PC-3 (cell line): ENCODE data around the gene FAM118B. TPM values are rescaled to one million over a fixed set of nuclear protein-coding genes. Genes with fewer than 3 reads are reported as not detected.

Experiments used
- ATAC-seq: fragments of 200-7000 bp; cut with Tn5 transposase; 2 replicates; pipeline ENCODE4 v1.9.1; 2020; ENCODE audit warnings: mild to moderate bottlenecking, moderate library complexity
- Bru-seq: library from RNA; stranded (reverse); fragments of 400-500 nt; gene quantifications from one replicate; lab custom pipeline; 2021; lab: Mats Ljungman, UMichigan
- BruChase-seq, 2 experiments: library from RNA; stranded (reverse); fragments of 400-500 nt; gene quantifications; one replicate each; lab custom pipeline; 2021; lab: Mats Ljungman, UMichigan
- BruUV-seq: library from RNA; stranded (reverse); fragments of 400-500 nt; replicated peaks from 2 replicates; lab custom pipeline; 2021; lab: Mats Ljungman, UMichigan
- CTCF ChIA-PET: fragments of 300-600 bp; sonication (Branson Sonifier 250); formaldehyde crosslinking; loops from one replicate; lab custom pipeline; 2022; ENCODE audit warnings: antibody characterized with exemption; lab: Charles Lee
- POLR2A ChIA-PET: fragments of 300-600 bp; sonication (Branson Sonifier 250); formaldehyde crosslinking; loops from one replicate; lab custom pipeline; 2022; ENCODE audit warnings: antibody characterized with exemption; ENCODE audit not compliant: unreplicated experiment; lab: Charles Lee
- DNase-seq: peaks from one replicate; pipeline ENCODE4 v3.0.0-alpha.2; 2015
- H2AFZ ChIP-seq: fragments of 300-600 bp; sonication (generic); 2 replicates; pipeline ENCODE4 v1.6.0; 2016; ENCODE audit warnings: antibody characterized with exemption, low read length
- H3F3A ChIP-seq: fragments of 300-600 bp; sonication (generic); one replicate; pipeline ENCODE4 v1.6.0; 2017; ENCODE audit warnings: antibody characterized with exemption, low read length, control low read depth, mild to moderate bottlenecking; ENCODE audit not compliant: unreplicated experiment
- H3K27ac ChIP-seq: fragments of 300-600 bp; sonication (generic); 2 replicates; pipeline ENCODE4 v1.5.1; 2016; ENCODE audit warnings: mild to moderate bottlenecking, low read length
- H3K27me3 ChIP-seq: fragments of 300-600 bp; sonication (generic); 2 replicates; pipeline ENCODE4 v1.6.1; 2016; ENCODE audit warnings: low read length, mixed read lengths
- H3K36me3 ChIP-seq: fragments of 300-600 bp; sonication (generic); 2 replicates; pipeline ENCODE4 v1.6.1; 2016; ENCODE audit warnings: low read depth, mixed run types, low read length, mixed read lengths
- H3K4me1 ChIP-seq: fragments of 300-600 bp; sonication (generic); 2 replicates; pipeline ENCODE4 v1.5.1; 2016; ENCODE audit warnings: low read length; ENCODE audit not compliant: insufficient read depth
- H3K4me2 ChIP-seq: fragments of 300-600 bp; sonication (generic); 2 replicates; pipeline ENCODE4 v1.6.0; 2016; ENCODE audit warnings: low read length
- H3K4me3 ChIP-seq: fragments of 300-600 bp; sonication (generic); 2 replicates; pipeline ENCODE4 v1.5.1; 2016; ENCODE audit warnings: mild to moderate bottlenecking, low read length, mixed read lengths
- H3K79me2 ChIP-seq: fragments of 300-600 bp; sonication (generic); 2 replicates; pipeline ENCODE4 v1.6.1; 2017; ENCODE audit warnings: low read length, mixed read lengths
- H3K9ac ChIP-seq: fragments of 300-600 bp; sonication (generic); 2 replicates; pipeline ENCODE4 v1.6.0; 2016; ENCODE audit warnings: mild to moderate bottlenecking, low read length
- H3K9me2 ChIP-seq: fragments of 300-600 bp; sonication (generic); replicated peaks from 2 replicates; pipeline ENCODE4 v1.6.1; 2016; ENCODE audit warnings: mixed run types, low read length, mixed read lengths
- H3K9me3 ChIP-seq: fragments of 300-600 bp; sonication (generic); 2 replicates; pipeline ENCODE4 v1.6.1; 2016; ENCODE audit warnings: low read length, mixed read lengths
- H4K20me1 ChIP-seq: fragments of 300-600 bp; sonication (generic); 2 replicates; pipeline ENCODE4 v1.6.1; 2016; ENCODE audit warnings: low read length, mixed read lengths
- CTCF ChIP-seq: fragments of 300-600 bp; sonication (generic); conservative IDR thresholded peaks from 2 replicates; pipeline ENCODE4 v1.5.1; 2017; ENCODE audit warnings: antibody characterized with exemption, low read depth, mild to moderate bottlenecking, low read length
- EZH2 ChIP-seq: fragments of 300-600 bp; sonication (generic); IDR thresholded peaks from one replicate; pipeline ENCODE4 v1.6.1; 2017; ENCODE audit warnings: antibody characterized with exemption, mild to moderate bottlenecking, low read length; ENCODE audit not compliant: unreplicated experiment
- EZH2phosphoT487 ChIP-seq: fragments of 300-600 bp; sonication (generic); IDR thresholded peaks from 2 replicates; pipeline ENCODE4 v1.6.1; 2018; ENCODE audit warnings: mild to moderate bottlenecking, antibody characterized with exemption, low read length, borderline replicate concordance
- intact Hi-C: fragments of 100-400 bp; cut with micrococcal nuclease; formaldehyde crosslinking; loops from 2 replicates; pipeline ENCODE4 v1.9.0; 2023
- long read RNA-seq: library from polyadenylated mRNA; unstranded; transcript quantifications from one replicate; pipeline ENCODE4 v2.0.0, GENCODE V29; 2021; ENCODE audit not compliant: unreplicated experiment
- total RNA-seq: library from RNA; depleted of rRNA; stranded (reverse); fragments of >200 nt; gene quantifications from 2 replicates; pipeline ENCODE4 v1.2.3, GENCODE V29; 2014; rRNA removed

The FAM118B gene
- 17.0 and 24.3 TPM in 2 replicates for total RNA-seq
- percentile 73 among the genes with signal in this experiment for Bru-seq, nascent RNA
- BruChase-seq, experiment 1, labeled RNA remaining after a 6-hour chase, result percentile 72 among the genes with signal in this experiment
- percentile 72 among the genes with signal in this experiment for BruChase-seq, experiment 2, labeled RNA remaining after a 2-hour chase
- long read RNA-seq, transcript FAM118B-209 (9 exons, 2,402 nt), result major isoform, 33 of 67 reads
- long read RNA-seq, partial matches to known transcripts, result 4 of 67 reads
- long read RNA-seq, other reads (novel, unspliced or antisense), result 26 of 67 reads

GRCh38 chr11:126211236-126212088 lies at the start of gene FAM118B, which contains the start of gene RPUSD4:
Gene FAM118B (plus strand): TSS chr11:126211782. CDS start chr11:126235002, 23,220 bp downstream.
Gene RPUSD4 (minus strand): TSS chr11:126211650. CDS start chr11:126211638, 12 bp downstream.
- H3K9ac ChIP-seq, result peak within 1 kb of the TSS; percentile 82
- no peaks in the 10 kb centered on the region for H3K9me3 ChIP-seq
- H3K4me3 ChIP-seq, result peak within 1 kb of the TSS; percentile 77
- peaks cover 20% of the 10 kb centered on the region for H3K4me1 ChIP-seq
- peaks cover 64% of the 10 kb centered on the region for H3K79me2 ChIP-seq
- peak within 1 kb of the TSS; percentile 72 for H2AFZ ChIP-seq
- DNase-seq (peak; percentile 98), ATAC-seq (peak; percentile 92)
- no peak for TF ChIP-seq EZH2
- TF ChIP-seq CTCF, result no peak
- TF ChIP-seq EZH2phosphoT487, result no peak
- intact Hi-C loops, result loop anchor here (1.0 to 10.0 kb wide), 4 partner anchors 21 to 273 kb away; partner anchors contain the start of genes SRPRA and TIRAP
- H3K9me2 ChIP-seq, result no peaks in the 10 kb centered on the region
- 0 out of 2 replicates have a peak, but pooled peaks cover 5% of the 10 kb centered on the region for H4K20me1 ChIP-seq
- no peaks in the 10 kb centered on the region for H3F3A ChIP-seq
- H3K36me3 ChIP-seq, result peaks cover 15% of the 10 kb centered on the region; the same call in 1 of the 2 replicates
- ChIA-PET CTCF (no interaction called here), POLR2A (interaction anchor here (0.5 to 0.6 kb wide), 5 partner anchors 16 to 320 kb away, joined by 3 to 4 read pairs (median 3); no protein-coding TSS in a partner anchor)
- peak within 1 kb of the TSS; percentile 93 for H3K4me2 ChIP-seq
- peak within 1 kb of the TSS; percentile 24 for H3K27ac ChIP-seq
- H3K27me3 ChIP-seq, result no peaks in the 10 kb centered on the region
- BruUV-seq, result no TSS peak

- no peaks in the 10 kb centered on the region for H3K36me3 ChIP-seq
- ChIA-PET CTCF (no interaction called here), POLR2A (no interaction called here)
- no peak overlapping the region for H3K27ac ChIP-seq
- H4K20me1 ChIP-seq, result no peaks in the 10 kb centered on the region
- no peak overlapping the region for H3K4me2 ChIP-seq
- no peak overlapping the region for H3K4me3 ChIP-seq
- ATAC-seq, result no peak
- no peaks in the 10 kb centered on the region for H3K4me1 ChIP-seq
- H3K9me2 ChIP-seq, result no peaks in the 10 kb centered on the region
- DNase-seq, result no peak
- no peak overlapping the region for H2AFZ ChIP-seq
- no peaks in the 10 kb centered on the region for H3K9me3 ChIP-seq
- no peaks in the 10 kb centered on the region for H3K27me3 ChIP-seq
- no peak overlapping the region for H3K9ac ChIP-seq
- intact Hi-C loops, result no loop called here
- BruUV-seq, result no TSS peak
- TF ChIP-seq CTCF (no peak), EZH2 (no peak), EZH2phosphoT487 (no peak)
- H3F3A ChIP-seq, result no peaks in the 10 kb centered on the region
- H3K79me2 ChIP-seq, result no peaks in the 10 kb centered on the region
Observed at GRCh38 chr11:126162306-126163030, 49.1 kb upstream of the FAM118B start.
